Activated naive CD4-positive, alpha-beta T cell (primary cell): ENCODE data around the gene HS1BP3.

Experiments
- DNase-seq, 4 experiments: peaks; one replicate each; lab custom pipeline; 2025; lab: John Stamatoyannopoulos, UW

HS1BP3 gene

GRCh38 chr2:20663196-20664070, 12.5 kb upstream of the HS1BP3 start:
- no peak for DNase-seq

GRCh38 chr2:20662308-20662937, 11.5 kb upstream of the HS1BP3 start:
- DNase-seq = no peak

GRCh38 chr2:20661421-20662307, 10.8 kb upstream of the HS1BP3 start:
- DNase-seq = peak in 3 of 4 experiments; percentile 7 to 48 (median 15)

- DNase-seq = no peak
Observed at GRCh38 chr2:20660506-20661420, 9.9 kb upstream of the HS1BP3 start.

- no peak for DNase-seq
Observed at GRCh38 chr2:20657522-20658235, 6.8 kb upstream of the HS1BP3 start.

GRCh38 chr2:20656561-20656960, 5.7 kb upstream of the HS1BP3 start:
- no peak for DNase-seq

- DNase-seq = no peak
Observed at GRCh38 chr2:20654535-20654813, 3.6 kb upstream of the HS1BP3 start.

- DNase-seq = no peak
Observed at GRCh38 chr2:20653695-20654534, 3.0 kb upstream of the HS1BP3 start.

GRCh38 chr2:20652673-20653575, 2.0 kb upstream of the HS1BP3 start:
- DNase-seq = no peak

GRCh38 chr2:20652141-20652540, 1.2 kb upstream of the HS1BP3 start:
- no peak for DNase-seq

- DNase-seq = no peak
Observed at GRCh38 chr2:20651731-20652099, 817 bp upstream of the HS1BP3 start.

- no peak for DNase-seq
Observed at GRCh38 chr2:20650393-20650876, 463 bp downstream of the HS1BP3 start.

- DNase-seq = no peak
Observed at GRCh38 chr2:20649976-20650375, 922 bp downstream of the HS1BP3 start.

GRCh38 chr2:20649576-20649975, 1.3 kb downstream of the HS1BP3 start:
- DNase-seq = no peak

- no peak for DNase-seq
Observed at GRCh38 chr2:20648831-20649230, 2.1 kb downstream of the HS1BP3 start.

- DNase-seq = no peak
Observed at GRCh38 chr2:20648206-20648605, 2.7 kb downstream of the HS1BP3 start.

GRCh38 chr2:20647738-20648137, 3.2 kb downstream of the HS1BP3 start:
- no peak for DNase-seq

- DNase-seq = no peak
Observed at GRCh38 chr2:20647211-20647610, 3.7 kb downstream of the HS1BP3 start.

GRCh38 chr2:20646446-20646845, 4.5 kb downstream of the HS1BP3 start:
- no peak for DNase-seq
